Measurements from ENCODE around the gene MUC12. TPM values are rescaled to one million over a fixed set of nuclear protein-coding genes. Genes with fewer than 3 reads are reported as not detected.

MUC12 gene
- total and polyA plus RNA-seq, 2 of the 8 experiments (the other 6 are each of a cell fraction or from before 2014, with no cell fraction given) = 7.7 to 16.2 TPM

DNA sequence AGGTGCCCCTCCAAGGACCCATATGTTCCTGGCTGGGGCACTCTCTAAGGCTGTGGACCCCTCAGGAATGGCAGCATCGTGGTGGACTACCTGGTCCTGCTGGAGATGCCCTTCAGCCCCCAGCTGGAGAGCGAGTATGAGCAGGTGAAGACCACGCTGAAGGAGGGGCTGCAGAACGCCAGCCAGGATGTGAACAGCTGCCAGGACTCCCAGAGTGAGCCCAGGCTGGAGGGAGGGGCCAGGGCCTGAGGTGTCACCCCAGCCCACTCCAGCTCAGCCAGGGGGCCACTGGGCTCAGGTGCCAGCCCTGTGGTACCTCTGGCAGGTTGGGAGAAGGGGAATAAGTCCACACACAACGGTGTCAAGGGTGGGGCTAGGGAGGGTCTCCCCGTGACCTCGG is 4.7 kb upstream of the MUC12 start:
- no peak overlapping the region for H4K91ac ChIP-seq (replicated peaks; ENCODE audit: insufficient read length, low read length)
- H2AK5ac ChIP-seq (ENCODE audit: low read depth, low read length) = no peak overlapping the region
- H3K9ac ChIP-seq (replicated peaks in 1 of 4; ENCODE audit: extremely low read depth in 1 of 4, low read depth in 3 of 4, low read length in 3 of 4) = no peak overlapping the region
- peaks cover 3 to 18% (median 14%) of the 10 kb centered on the region in 4 experiments for H3K27me3 ChIP-seq (replicated peaks in 1 of 4; ENCODE audit: control insufficient read depth in 3 of 4, extremely low read depth in 1 of 4, insufficient read depth in 3 of 4, low read length in 3 of 4)
- 70% methylated on average over 7 of the region's 7 CpGs; no CpG with 5 or more reads in 1 of the 2 experiments for WGBS, 2 experiments (ENCODE audit: extremely low coverage in 1 of 2, insufficient coverage in 1 of 2, insufficient read length in 1 of 2, insufficient replicate concordance in 2 of 2, low coverage in 1 of 2, low lambda C conversion rate in 2 of 2, missing lambda C conversion rate in 1 of 2)
- H2BK20ac ChIP-seq (ENCODE audit: low read length) = no peak overlapping the region
- peaks cover 9% of the 10 kb centered on the region; the same call in 1 of the 2 replicates for H3K23me2 ChIP-seq (ENCODE audit: low read depth, low read length)
- H3K4me3 ChIP-seq (ENCODE audit: extremely low read depth in 1 of 4, insufficient read depth in 2 of 4, low read depth in 3 of 4, low read length in 4 of 4) = peak overlapping the region in 1 of 4 experiments; percentile 64; a peak in 1 of 8 replicates
- H2AFZ ChIP-seq (ENCODE audit: low read length) = no peak overlapping the region
- TF ChIP-seq POLR2AphosphoS5 (IDR thresholded peaks at IDR 0.05; ENCODE audit: low read depth, low read length) (no peak), SRF (IDR thresholded peaks at IDR 0.05; ENCODE audit: low read depth, low read length) (no peak), EGR1 (IDR thresholded peaks at IDR 0.05; ENCODE audit: borderline replicate concordance, low read depth, low read length) (no peak)
- TF ChIP-seq, protein P1, sequence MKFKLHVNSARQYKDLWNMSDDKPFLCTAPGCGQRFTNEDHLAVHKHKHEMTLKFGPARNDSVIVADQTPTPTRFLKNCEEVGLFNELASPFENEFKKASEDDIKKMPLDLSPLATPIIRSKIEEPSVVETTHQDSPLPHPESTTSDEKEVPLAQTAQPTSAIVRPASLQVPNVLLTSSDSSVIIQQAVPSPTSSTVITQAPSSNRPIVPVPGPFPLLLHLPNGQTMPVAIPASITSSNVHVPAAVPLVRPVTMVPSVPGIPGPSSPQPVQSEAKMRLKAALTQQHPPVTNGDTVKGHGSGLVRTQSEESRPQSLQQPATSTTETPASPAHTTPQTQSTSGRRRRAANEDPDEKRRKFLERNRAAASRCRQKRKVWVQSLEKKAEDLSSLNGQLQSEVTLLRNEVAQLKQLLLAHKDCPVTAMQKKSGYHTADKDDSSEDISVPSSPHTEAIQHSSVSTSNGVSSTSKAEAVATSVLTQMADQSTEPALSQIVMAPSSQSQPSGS (IDR thresholded peaks at IDR 0.05; ENCODE audit: low read length) = no peak
- H3K18ac ChIP-seq (ENCODE audit: extremely low read depth, low read length) = no peak overlapping the region
- peak overlapping the region; percentile 65 to 88 for H3K4me2 ChIP-seq (ENCODE audit: insufficient read depth in 1 of 2, low read depth in 2 of 2, low read length in 2 of 2)
- ChIA-PET CTCF (ENCODE audit: partially characterized antibody) (interaction anchor here (0.8 to 1.7 kb wide), 3 partner anchors 60 to 95 kb away, joined by 3 to 8 read pairs (median 5); no protein-coding TSS in a partner anchor), POLR2A (ENCODE audit: partially characterized antibody) (interaction anchor here (0.6 to 2.6 kb wide), 4 partner anchors 13 to 135 kb away, joined by 3 to 15 read pairs (median 7); partner anchors contain the start of gene UFSP1)
- no peak overlapping the region for H3K4ac ChIP-seq (replicated peaks; ENCODE audit: insufficient read length, low read depth, low read length)
- no peaks in the 10 kb centered on the region; the same call in 1 of the 2 replicates for H3K79me1 ChIP-seq (ENCODE audit: low read depth, low read length)
- H3K14ac ChIP-seq (ENCODE audit: insufficient read length) = no peak overlapping the region
- no peak for FAIRE-seq
- peaks cover 2 to 7% of the 10 kb centered on the region in 2 experiments for H4K20me1 ChIP-seq (replicated peaks in 1 of 2; ENCODE audit: control insufficient read depth in 1 of 2, insufficient read depth in 2 of 2, low read length in 2 of 2)
- H3K4me1 ChIP-seq (replicated peaks in 1 of 4; ENCODE audit: control insufficient read depth in 3 of 4, insufficient read depth in 4 of 4, low read length in 3 of 4) = peaks cover 4 to 32% (median 26%) of the 10 kb centered on the region in 4 experiments
- H4K8ac ChIP-seq (ENCODE audit: extremely low read depth, insufficient read depth, low read length) = no peak overlapping the region
- H3K27ac ChIP-seq (ENCODE audit: low read depth, low read length) = no peak overlapping the region
- no peak overlapping the region for H3K56ac ChIP-seq (replicated peaks; ENCODE audit: insufficient read length, low read depth, low read length)
- no peak for DNase-seq (ENCODE audit: low read depth in 1 of 2, low spot score in 2 of 2)
- H3K23ac ChIP-seq (ENCODE audit: insufficient read length) = no peak overlapping the region
- H2BK12ac ChIP-seq (ENCODE audit: low read depth, low read length) = no peak overlapping the region
- H2BK120ac ChIP-seq (replicated peaks; ENCODE audit: low read depth, low read length) = no peak overlapping the region
- H4K5ac ChIP-seq (ENCODE audit: insufficient read length, low read depth, low read length) = no peak overlapping the region
- H2BK5ac ChIP-seq (ENCODE audit: low read depth, low read length) = no peak overlapping the region
- H2BK15ac ChIP-seq (ENCODE audit: low read length) = no peak overlapping the region
- no peaks in the 10 kb centered on the region for H3K9me3 ChIP-seq (ENCODE audit: insufficient read depth in 2 of 2, low read depth in 1 of 2, low read length in 1 of 2)
- H3K36me3 ChIP-seq (ENCODE audit: control insufficient read depth in 2 of 4, insufficient read depth in 4 of 4, low read length in 3 of 4) = no peaks in the 10 kb centered on the region
- H3K79me2 ChIP-seq (ENCODE audit: control insufficient read depth in 1 of 2, insufficient read depth in 2 of 2, low read length in 2 of 2) = no peaks in the 10 kb centered on the region
